Right atrium auricular region (tissue), 2 donors: ENCODE results near the gene ISG15. TPM values are rescaled to one million over a fixed set of nuclear protein-coding genes. Genes with fewer than 3 reads are reported as not detected.

Experiments
- DNase-seq: peaks from one replicate; pipeline ENCODE4 v3.0.0-alpha.2; 2019; ENCODE audit warnings: low spot score
- H3K27ac ChIP-seq, 2 donors: fragments of 200-600 bp; sonication (generic); 1 replicate in 1 of 2; 2 replicates in 1 of 2; pipeline ENCODE4 v1.5.1; 2016 to 2019
- H3K27me3 ChIP-seq, 2 donors: fragments of 200-600 bp; sonication (generic); one replicate each; pipeline versions ENCODE4 v1.5.1 to v1.6.0; 2017 to 2019
- H3K36me3 ChIP-seq: fragments of 200-600 bp; sonication (generic); one replicate; pipeline ENCODE4 v1.5.1; 2016
- H3K4me1 ChIP-seq, 2 donors: fragments of 200-600 bp; sonication (generic); one replicate each; pipeline versions ENCODE4 v1.5.1 to v1.6.0; 2017 to 2019
- H3K4me3 ChIP-seq, 2 donors: fragments of 200-600 bp; sonication (generic); 1 replicate in 1 of 2; 2 replicates in 1 of 2; pipeline ENCODE4 v1.5.1; 2017 to 2019; ENCODE audit warnings: mild to moderate bottlenecking in 1 of 2, moderate library complexity in 1 of 2
- H3K9me3 ChIP-seq, 2 donors: fragments of 200-600 bp; sonication (generic); one replicate each; pipeline ENCODE4 v1.5.1; 2019
- CTCF ChIP-seq, 2 donors: fragments of 200-600 bp; sonication (generic); IDR thresholded peaks; one replicate each; pipeline ENCODE4 v1.5.1; 2019; ENCODE audit warnings: antibody characterized with exemption in 2 of 2
- total RNA-seq, 2 donors: library from RNA; depleted of rRNA; stranded (reverse); fragments of >200 nt; gene quantifications; one replicate each; pipeline ENCODE4 v1.1.0, GENCODE V29; 2016

The ISG15 gene
- total RNA-seq, result 10 to 100 TPM; 26.8 to 32.2 TPM

- Histone ChIP-seq H3K9me3 (no peaks in the 10 kb centered on the region), H3K27ac (peak within 1 kb of the TSS; percentile 90 to 94), H3K27me3 (no peaks in the 10 kb centered on the region), H3K36me3 (no peaks in the 10 kb centered on the region), H3K4me1 (peaks cover 0 to 11% of the 10 kb centered on the region in 2 donors), H3K4me3 (peak within 1 kb of the TSS; percentile 60 to 68)
- peak; percentile 96 for DNase-seq
- no peak for TF ChIP-seq CTCF (IDR thresholded peaks at IDR 0.05)
Observed at GRCh38 chr1:1013105-1013921, at the start of gene ISG15. Gene ISG15, plus strand, starts transcription at chr1:1013497. Its CDS starts 77 bp downstream, at chr1:1013574.

GRCh38 chr1:963746-964525 lies 49.4 kb upstream of the ISG15 start:
- Histone ChIP-seq H3K9me3 (no peaks in the 10 kb centered on the region), H3K27me3 (no peaks in the 10 kb centered on the region), H3K4me1 (peaks cover 0 to 35% of the 10 kb centered on the region in 2 donors), H3K27ac (no peak overlapping the region), H3K36me3 (no peaks in the 10 kb centered on the region), H3K4me3 (no peak overlapping the region)
- DNase-seq, result no peak
- TF ChIP-seq CTCF (IDR thresholded peaks at IDR 0.05), result no peak

- TF ChIP-seq CTCF (IDR thresholded peaks at IDR 0.05), result no peak
- Histone ChIP-seq H3K36me3 (no peaks in the 10 kb centered on the region), H3K9me3 (no peaks in the 10 kb centered on the region), H3K4me1 (peaks cover 0 to 29% of the 10 kb centered on the region in 2 donors), H3K27ac (no peak overlapping the region), H3K27me3 (no peaks in the 10 kb centered on the region), H3K4me3 (no peak overlapping the region)
- no peak for DNase-seq
Observed at GRCh38 chr1:964691-965525, 48.4 kb upstream of the ISG15 start.

GRCh38 chr1:965526-966134 lies 47.7 kb upstream of the ISG15 start:
- Histone ChIP-seq H3K27me3 (peaks cover under 1 to 6% of the 10 kb centered on the region in 2 donors), H3K4me3 (no peak overlapping the region), H3K27ac (no peak overlapping the region), H3K36me3 (no peaks in the 10 kb centered on the region), H3K4me1 (peaks cover 0 to 24% of the 10 kb centered on the region in 2 donors), H3K9me3 (no peaks in the 10 kb centered on the region)
- no peak for TF ChIP-seq CTCF (IDR thresholded peaks at IDR 0.05)
- no peak for DNase-seq

- peaks cover 4 to 12% of the 10 kb centered on the region in 2 donors for H3K27me3 ChIP-seq
- H3K9me3 ChIP-seq, result no peaks in the 10 kb centered on the region
- DNase-seq, result no peak
- H3K36me3 ChIP-seq, result no peaks in the 10 kb centered on the region
- peak within 1 kb of the TSS; percentile 34 to 58 for H3K27ac ChIP-seq
- H3K4me1 ChIP-seq, result peaks cover 0 to 22% of the 10 kb centered on the region in 2 donors
- peak within 1 kb of the TSS; percentile 57 to 59 for H3K4me3 ChIP-seq
- no peak for TF ChIP-seq CTCF (IDR thresholded peaks at IDR 0.05)
Observed at GRCh38 chr1:966135-966703, 47.1 kb upstream of the ISG15 start, which contains the start of gene PLEKHN1. Gene PLEKHN1, plus strand, starts transcription at chr1:966482. Its CDS starts 50 bp downstream, at chr1:966532.
